Measurements from ENCODE around the gene PIP4K2A.

The PIP4K2A gene

GRCh38 chr10:22714479-22715289 is at the start of gene PIP4K2A:
Gene PIP4K2A (minus strand): TSS chr10:22714578. CDS start chr10:22714326, 252 bp downstream.
- no peak for FAIRE-seq
- DNase-seq (ENCODE audit: insufficient read length, low spot score): peak; percentile 50
- TF ChIP-seq CTCF (IDR thresholded peaks at IDR 0.05; ENCODE audit: insufficient read depth, missing control alignments): no peak

DNA sequence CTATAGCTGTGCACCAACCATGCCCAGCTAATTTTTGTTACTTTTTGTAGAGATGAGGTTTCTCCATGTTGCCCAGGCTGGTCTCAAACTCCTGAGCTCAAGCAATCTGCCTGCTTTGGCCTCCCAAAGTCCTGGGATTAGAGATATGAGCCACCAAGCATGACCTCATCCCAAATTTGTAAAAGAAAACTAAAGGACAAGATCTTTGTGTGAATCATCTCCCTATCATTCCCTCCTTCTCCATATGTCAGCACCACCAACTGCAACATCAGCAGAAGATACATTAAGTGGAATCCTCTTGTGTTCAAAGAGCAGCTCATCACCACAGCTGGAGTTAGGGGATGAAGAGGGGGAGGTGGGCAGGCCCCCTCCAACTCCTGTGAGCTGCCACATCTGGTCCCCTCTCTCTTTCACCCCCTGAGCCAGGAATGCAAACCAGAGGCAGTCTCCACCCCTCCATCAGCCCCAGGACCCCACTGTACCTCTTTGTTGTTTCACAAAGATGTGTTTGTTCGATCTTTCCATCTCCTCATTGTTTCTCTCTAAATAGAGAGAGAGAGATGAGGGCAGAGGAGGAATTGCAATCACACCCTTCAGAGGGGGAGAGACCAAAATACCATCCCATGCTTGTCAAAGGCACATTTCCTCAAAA is 47.3 kb upstream of the PIP4K2A start:
- FAIRE-seq (no peak), DNase-seq (ENCODE audit: insufficient read length, low spot score) (no peak)
- no peak for TF ChIP-seq CTCF (IDR thresholded peaks at IDR 0.05; ENCODE audit: insufficient read depth, missing control alignments)

- no peak for TF ChIP-seq CTCF (IDR thresholded peaks at IDR 0.05; ENCODE audit: insufficient read depth, missing control alignments)
- FAIRE-seq (no peak), DNase-seq (ENCODE audit: insufficient read length, low spot score) (no peak)
These were observed 45.6 kb upstream of the PIP4K2A start for GRCh38 chr10:22760025-22760424.

DNA sequence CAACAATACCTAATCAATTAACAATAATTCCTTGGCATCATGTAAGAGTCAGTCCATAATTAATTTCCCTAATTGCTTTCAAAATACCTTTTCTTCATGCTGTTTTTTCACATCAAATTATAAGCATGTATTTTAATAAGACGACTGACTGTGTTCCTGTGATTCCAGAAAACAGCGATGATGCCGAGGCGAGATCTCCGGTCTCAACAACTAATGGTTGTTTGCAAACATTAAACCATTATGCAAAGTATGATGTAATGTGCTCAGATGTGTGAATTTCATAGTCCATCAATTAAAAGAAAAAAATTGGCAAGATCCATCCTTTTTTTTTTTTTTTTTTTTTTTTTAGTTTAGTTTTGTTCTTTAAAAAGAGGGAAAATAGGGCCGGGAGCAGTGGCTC is 44.5 kb upstream of the PIP4K2A start:
- no peak for DNase-seq (ENCODE audit: insufficient read length, low spot score)
- no peak for TF ChIP-seq CTCF (IDR thresholded peaks at IDR 0.05; ENCODE audit: insufficient read depth, missing control alignments)
- no peak for FAIRE-seq

DNA sequence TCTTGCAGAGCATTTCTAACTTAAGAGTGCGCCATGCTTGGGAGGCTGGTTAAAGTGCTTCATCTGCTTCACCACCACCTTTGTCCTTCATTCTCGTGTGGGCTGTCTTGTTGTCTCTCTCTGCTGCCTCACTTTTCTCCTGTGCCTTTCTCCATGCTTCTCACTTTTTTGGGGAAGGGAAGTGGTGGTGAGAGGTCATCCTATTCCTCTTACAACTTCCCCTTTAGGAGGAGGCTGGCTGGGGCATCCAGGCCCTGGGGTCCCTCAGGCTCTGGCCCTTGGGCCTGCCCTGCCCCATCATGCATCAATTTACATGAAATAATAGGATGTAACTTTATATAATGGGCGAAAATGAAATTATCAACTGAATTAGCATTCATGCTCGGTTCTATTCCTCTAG is 39.9 kb upstream of the PIP4K2A start:
- DNase-seq (ENCODE audit: insufficient read length, low spot score) (no peak), FAIRE-seq (no peak)
- TF ChIP-seq CTCF (IDR thresholded peaks at IDR 0.05; ENCODE audit: insufficient read depth, missing control alignments): no peak

DNA sequence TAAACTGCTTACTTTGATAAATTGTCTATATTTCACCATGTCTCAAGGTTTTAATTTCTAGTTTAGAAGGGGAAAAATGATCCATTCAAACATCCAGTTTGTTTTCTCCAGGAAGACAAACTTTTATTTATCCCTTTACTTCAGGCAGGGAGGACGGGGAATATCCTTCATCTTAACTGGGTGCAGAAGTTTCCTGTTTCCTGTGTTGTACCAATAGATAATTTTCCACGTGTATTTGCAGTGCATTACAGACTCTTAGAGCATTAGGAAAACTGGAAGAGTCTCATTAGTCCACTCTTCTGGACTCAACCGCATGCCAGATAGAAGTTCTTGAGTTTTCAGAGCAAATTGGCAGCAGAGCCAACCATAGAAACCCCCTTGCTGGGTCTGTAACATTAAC is 39.4 kb upstream of the PIP4K2A start:
- no peak for DNase-seq (ENCODE audit: insufficient read length, low spot score)
- no peak for TF ChIP-seq CTCF (IDR thresholded peaks at IDR 0.05; ENCODE audit: insufficient read depth, missing control alignments)
- FAIRE-seq: no peak

Measured in D721Med (cell line).